DMS153 (cell line): ENCODE measurements around the gene CDPF1.

Experiments
- DNase-seq: peaks from one replicate; lab custom pipeline; 2025; lab: John Stamatoyannopoulos, UW

Gene CDPF1

GRCh38 chr22:46256358-46256958 is 6.4 kb upstream of the CDPF1 start:
- DNase-seq: no peak

DNA sequence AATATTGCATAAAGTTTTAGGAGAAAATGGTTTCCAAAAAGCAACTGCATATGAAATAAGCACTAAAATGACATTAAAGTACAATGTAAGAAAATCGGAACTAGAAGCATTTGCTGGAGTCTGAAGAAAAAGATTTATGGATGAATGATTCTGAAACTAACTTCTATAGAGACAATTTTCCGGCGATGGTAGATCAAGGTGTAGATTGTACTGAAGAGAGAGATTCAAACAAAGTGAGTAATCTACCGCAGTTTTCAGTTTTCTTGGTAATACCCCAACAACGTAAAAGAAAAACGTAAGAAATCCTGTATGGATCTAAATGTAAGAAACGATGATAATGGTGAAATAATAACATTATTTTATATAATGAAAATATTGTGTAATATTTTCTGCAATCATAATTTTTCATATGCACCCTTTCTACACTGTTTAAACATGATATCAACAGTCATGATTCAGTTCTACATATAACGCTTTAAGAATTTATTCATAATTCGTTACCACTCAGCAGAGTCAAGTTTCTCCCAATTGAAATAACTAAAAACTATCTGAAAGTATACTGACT is 1.8 kb upstream of the CDPF1 start:
- DNase-seq: no peak

DNA sequence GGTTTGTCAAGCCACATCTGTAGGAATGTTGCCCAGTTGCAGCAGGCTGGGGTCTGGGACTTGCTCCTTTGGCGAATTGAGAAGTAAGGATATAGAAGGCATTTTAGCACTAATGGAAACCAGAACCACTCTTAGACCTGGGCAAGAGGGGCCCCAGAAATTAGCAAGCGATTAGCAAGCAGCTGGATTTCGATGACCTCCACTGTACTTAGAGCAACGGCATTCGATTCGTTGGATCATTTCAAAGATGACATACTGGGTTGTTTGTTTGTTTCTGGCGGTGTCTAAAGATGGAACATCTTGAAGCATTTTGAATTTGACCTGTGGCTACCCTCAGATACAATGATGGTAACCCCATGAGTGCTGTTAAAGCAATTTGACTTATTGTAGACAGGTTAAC is 1.2 kb upstream of the CDPF1 start:
- no peak for DNase-seq

DNA sequence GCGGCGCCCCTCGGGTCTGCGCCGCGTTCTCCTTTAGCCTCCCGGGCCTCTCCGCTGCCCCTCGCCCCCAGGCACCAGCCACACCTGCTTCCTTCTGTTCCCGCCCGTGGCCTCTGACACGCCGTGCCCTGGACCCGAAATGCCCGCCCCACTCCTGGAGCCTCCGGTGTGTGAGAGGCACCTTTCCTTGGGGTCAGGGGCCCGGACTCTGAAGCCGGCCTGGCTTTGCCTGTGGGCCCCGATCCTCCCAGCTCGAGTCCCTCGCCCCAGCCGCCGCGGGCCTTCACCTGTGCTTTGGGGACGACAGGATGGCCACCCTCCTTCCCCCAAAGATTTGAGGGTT is 661 bp upstream of the CDPF1 start:
- DNase-seq: no peak

DNA sequence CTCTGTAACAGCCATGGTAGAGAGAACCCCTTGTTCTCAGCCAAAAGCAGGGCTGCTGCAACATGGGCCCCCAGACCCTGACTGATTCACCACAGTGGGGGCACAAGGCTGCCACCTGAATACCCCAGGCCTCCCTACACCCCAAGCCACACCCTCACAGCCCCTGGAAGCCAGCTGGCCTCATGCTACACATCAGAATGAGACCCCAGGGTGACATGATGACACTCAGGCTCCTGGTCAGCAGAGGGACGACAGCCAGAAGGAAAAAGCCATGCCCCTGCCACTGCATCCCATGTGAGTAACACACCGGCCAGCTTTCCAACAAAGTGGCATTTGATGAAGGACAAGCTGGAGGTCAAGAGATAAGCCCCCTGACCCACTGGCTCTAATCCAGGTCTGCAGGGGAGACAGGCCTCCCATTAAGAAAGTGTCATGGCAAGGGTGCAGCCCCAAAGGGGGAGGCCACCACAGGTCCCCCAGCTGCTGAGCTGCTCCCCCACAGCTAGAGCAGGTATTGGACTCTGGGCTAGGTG is 2.6 kb downstream of the CDPF1 start:
- DNase-seq: no peak

- no peak for DNase-seq
Observed at GRCh38 chr22:46246178-46246577, 3.9 kb downstream of the CDPF1 start.

GRCh38 chr22:46245511-46245910 is 4.6 kb downstream of the CDPF1 start:
- peak; percentile 56 for DNase-seq

DNA sequence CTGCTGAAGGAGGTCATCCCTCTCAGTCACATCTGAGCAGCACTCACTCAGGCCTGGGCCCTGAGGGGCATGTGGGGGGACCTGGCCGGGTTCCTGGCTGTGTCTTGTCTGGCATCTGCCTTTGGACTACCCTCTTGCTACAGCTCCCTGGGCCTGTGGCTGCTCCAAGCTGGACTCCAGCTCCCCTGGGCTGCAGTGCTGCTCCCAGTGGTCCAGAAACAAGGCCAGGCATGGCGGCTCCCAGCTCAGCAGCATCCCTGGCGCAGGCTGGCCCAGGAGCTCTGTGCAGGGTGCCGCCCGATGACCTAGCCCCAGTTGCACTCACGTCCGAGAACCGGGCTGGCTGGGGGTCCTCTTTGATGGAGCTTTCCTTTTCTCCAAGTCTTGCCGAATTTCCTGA is 5.3 kb downstream of the CDPF1 start:
- no peak for DNase-seq

DNA sequence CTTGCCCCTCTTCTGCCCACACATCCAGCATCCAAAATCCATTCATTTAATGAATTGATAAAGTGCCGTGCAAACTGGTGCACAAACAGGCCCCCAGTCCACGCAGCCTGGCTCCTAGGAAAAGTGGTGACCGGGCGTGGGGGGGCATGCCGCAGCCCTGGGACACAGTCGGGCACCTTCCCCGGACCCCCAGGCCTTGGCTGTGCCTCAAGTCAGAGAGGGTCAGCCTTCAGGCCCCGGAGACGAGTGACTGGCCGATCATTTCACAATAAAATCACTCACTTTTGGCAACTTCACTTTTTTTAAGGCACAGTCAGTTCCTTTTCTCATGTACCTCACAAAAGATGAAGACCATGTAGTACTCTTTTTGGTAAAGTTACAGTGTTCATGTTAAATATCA is 8.0 kb downstream of the CDPF1 start:
- no peak for DNase-seq

GRCh38 chr22:46241396-46242007 is 8.6 kb downstream of the CDPF1 start:
- no peak for DNase-seq

DNA sequence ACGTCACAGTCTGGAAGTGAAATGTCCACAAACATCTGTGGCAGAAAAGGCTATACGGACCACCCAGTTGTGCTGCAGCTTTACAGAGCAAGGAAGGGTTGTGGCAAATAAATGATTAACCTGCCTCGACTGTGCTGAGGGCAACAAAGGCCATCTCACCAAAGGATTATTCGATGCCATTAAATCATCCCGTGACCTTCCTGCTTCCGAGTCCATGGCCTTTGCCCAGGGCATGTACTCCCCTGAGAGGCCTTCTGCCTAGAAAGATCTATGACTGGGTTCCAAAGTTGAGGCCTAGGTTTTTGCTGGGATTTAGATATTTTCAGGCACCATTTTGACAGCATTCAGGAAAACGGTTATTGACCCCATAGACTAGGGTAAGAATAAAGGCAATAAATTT is 9.2 kb downstream of the CDPF1 start:
- DNase-seq: no peak

DNA sequence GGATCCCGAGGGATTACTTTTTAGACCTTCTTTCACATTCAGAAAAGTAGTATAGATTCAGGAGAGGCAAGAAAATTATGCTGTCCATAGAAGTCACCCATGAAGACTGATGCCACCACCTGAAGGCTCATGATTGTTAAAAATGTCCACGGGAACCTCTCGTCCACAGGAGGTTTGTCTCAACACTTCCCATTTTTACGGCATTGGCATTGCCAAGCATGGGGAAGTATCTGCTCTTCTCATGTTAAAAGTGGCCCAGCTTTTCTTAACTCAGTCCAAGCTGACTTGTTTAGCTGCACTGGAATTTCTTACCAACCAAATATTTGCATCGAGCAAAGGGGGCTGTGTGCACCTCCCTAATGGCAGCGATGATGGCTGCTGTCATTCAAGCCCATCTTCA is 9.6 kb downstream of the CDPF1 start:
- no peak for DNase-seq

- DNase-seq: no peak
Observed at GRCh38 chr22:46240073-46240472, 10.0 kb downstream of the CDPF1 start.

- no peak for DNase-seq
Observed at GRCh38 chr22:46239261-46240048, 10.6 kb downstream of the CDPF1 start.

DNA sequence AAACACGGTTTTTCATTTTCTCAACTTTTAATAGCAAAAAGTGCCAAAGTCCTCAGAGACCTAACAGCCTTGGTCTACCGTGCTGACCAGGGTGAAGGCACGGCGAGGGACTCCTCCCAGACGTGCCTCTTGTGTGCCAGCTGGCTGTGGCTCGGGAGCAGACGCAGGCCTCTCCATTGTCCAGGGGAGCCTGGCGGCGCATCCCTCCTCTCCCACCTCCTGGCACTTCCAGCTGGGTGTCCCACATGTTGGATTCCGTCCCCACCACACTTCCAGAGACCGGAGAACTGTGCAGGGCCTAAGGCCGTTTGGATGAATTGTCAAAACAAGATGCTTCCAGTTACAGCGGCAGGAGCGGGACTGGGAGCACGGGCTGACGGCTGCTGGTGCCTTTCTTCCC is 11.6 kb downstream of the CDPF1 start:
- DNase-seq: no peak

GRCh38 chr22:46237453-46238124 is 12.5 kb downstream of the CDPF1 start:
- no peak for DNase-seq

- no peak for DNase-seq
Observed at GRCh38 chr22:46234969-46235368, 15.1 kb downstream of the CDPF1 start.

- DNase-seq: peak; percentile 45
Observed at GRCh38 chr22:46233231-46233630, 16.9 kb downstream of the CDPF1 start.

DNA sequence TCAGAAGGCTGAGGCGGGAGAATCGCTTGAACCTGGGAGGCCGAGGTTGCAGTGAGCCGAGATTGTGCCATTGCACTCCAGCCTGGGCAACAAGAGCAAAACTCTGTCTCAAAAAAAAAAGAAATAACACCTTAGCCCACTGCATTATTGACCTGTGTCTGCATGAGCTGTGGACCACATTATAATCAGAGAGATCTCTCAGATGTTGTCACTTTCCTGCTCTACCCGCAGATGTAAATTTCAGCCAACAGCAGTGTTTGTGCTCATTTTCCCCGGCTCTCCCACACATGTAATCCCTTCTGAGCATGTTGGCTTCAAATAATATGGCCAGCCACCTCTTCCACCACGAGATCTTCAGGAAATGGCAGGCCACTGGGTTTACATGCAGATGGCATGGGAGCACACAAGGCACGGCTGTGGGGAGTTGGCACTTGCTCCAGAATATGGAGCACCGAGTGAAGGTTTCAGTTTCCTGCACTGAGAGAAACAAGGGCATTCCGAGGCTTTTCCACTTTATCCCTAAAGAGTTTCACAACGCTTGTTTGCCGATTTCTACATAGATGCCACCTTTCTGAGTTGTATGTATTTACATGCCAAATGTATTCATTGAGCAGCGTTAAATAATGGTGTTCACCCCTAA is 19.7 kb downstream of the CDPF1 start:
- no peak for DNase-seq

GRCh38 chr22:46229701-46230100 is 20.4 kb downstream of the CDPF1 start:
- no peak for DNase-seq

DNA sequence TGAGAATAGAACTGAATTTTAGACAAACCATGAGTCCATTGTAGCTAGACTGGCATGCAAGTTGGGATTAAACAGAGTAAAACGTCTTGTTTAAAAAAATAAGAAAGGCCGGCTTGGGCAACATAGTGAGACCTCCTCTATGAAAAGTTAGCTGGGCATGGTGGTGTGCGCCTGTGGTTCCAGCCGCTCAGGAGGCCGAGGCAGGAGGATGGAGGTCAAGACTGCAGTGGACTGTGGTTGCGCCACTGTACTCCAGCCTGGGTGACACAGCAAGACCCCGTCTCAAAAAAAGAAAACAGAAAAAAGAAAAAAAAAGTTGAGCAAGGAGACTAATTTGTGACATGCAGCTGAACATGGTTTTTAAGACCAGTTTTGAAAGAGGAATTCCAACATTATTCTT is 23.5 kb downstream of the CDPF1 start:
- no peak for DNase-seq

GRCh38 chr22:46225631-46226030 is 24.5 kb downstream of the CDPF1 start:
- no peak for DNase-seq
